Fibroblast of the aortic adventitia (primary cell): ENCODE data around the gene CCZ1B. TPM values are rescaled to one million over a fixed set of nuclear protein-coding genes. Genes with fewer than 3 reads are reported as not detected.
"Not testable (repeated sequence)": the region's sequence is repeated elsewhere in the genome, so short reads cannot be mapped to it uniquely, and the experiment has no call there.

Source experiments
- DNase-seq: peaks from one replicate; pipeline ENCODE4 v3.0.0-alpha.2; 2010; ENCODE audit warnings: low read depth
- H3K4me3 ChIP-seq: 2 replicates; pipeline ENCODE4 v1.5.1; 2011; ENCODE audit warnings: low read depth, mild to moderate bottlenecking, control low read depth, low read length, moderate library complexity
- total RNA-seq: library from RNA; depleted of rRNA; stranded (reverse); fragments of >200 nt; gene quantifications from 2 replicates; pipeline ENCODE4 v1.2.3, GENCODE V29; 2012; ENCODE audit warnings: low replicate concordance

Gene CCZ1B
- total RNA-seq, 1 donor: 45.6 TPM

GRCh38 chr7:6799887-6800286 lies 26.2 kb downstream of the CCZ1B start:
- DNase-seq: not testable (repeated sequence)

GRCh38 chr7:6798047-6798446 lies 28.0 kb downstream of the CCZ1B start:
- not testable (repeated sequence) for H3K4me3 ChIP-seq, DNase-seq

More at GRCh38 chr7:6799887-6800286, 26.2 kb downstream of the CCZ1B start:
- H3K4me3 ChIP-seq: not testable (repeated sequence)

GRCh38 chr7:6797218-6797617 lies 28.9 kb downstream of the CCZ1B start:
- not testable (repeated sequence) for H3K4me3 ChIP-seq, DNase-seq

- H3K4me3 ChIP-seq, DNase-seq: not testable (repeated sequence)
These were observed 31.8 kb downstream of the CCZ1B start for GRCh38 chr7:6794276-6794675.

GRCh38 chr7:6792113-6792872 lies 33.8 kb downstream of the CCZ1B start:
- DNase-seq, H3K4me3 ChIP-seq: not testable (repeated sequence)

GRCh38 chr7:6789353-6789752 lies 36.7 kb downstream of the CCZ1B start:
- not testable (repeated sequence) for DNase-seq, H3K4me3 ChIP-seq

GRCh38 chr7:6781581-6781980 lies 44.5 kb downstream of the CCZ1B start:
- H3K4me3 ChIP-seq, DNase-seq: not testable (repeated sequence)

GRCh38 chr7:6761186-6761585 lies 64.9 kb downstream of the CCZ1B start:
- not testable (repeated sequence) for H3K4me3 ChIP-seq, DNase-seq

- not testable (repeated sequence) for DNase-seq
These were observed 72.1 kb downstream of the CCZ1B start, which contains the start of gene RSPH10B2 for GRCh38 chr7:6753964-6754363. RSPH10B2 (plus strand) TSS chr7:6754103; CDS start chr7:6757678, 3,575 bp downstream.

GRCh38 chr7:6750173-6750572 lies 75.9 kb downstream of the CCZ1B start:
- DNase-seq, H3K4me3 ChIP-seq: not testable (repeated sequence)

More at GRCh38 chr7:6753964-6754363, 72.1 kb downstream of the CCZ1B start, which contains the start of gene RSPH10B2:
- H3K4me3 ChIP-seq: not testable (repeated sequence)

GRCh38 chr7:6749335-6749734 lies 76.7 kb downstream of the CCZ1B start:
- DNase-seq, H3K4me3 ChIP-seq: not testable (repeated sequence)

Other genes with a start within 250 kb of the CCZ1B start
- 51.2 and 63.8 TPM in 2 replicates for gene ZDHHC4, start 248.8 kb downstream of the CCZ1B start, total RNA-seq
- 8.7 and 10.8 TPM in 2 replicates for gene INTS15, start 236.3 kb downstream of the CCZ1B start, total RNA-seq
- 0.54 and 1.6 TPM in 2 replicates for gene ZNF853, start 210.7 kb downstream of the CCZ1B start, total RNA-seq
- gene ZNF316, start 189.0 kb downstream of the CCZ1B start, total RNA-seq: 9.9 and 21.0 TPM in 2 replicates
- gene ZNF12, start 119.3 kb downstream of the CCZ1B start, total RNA-seq: 16.9 and 36.9 TPM in 2 replicates
- not detected in 2 replicates for gene RSPH10B2, start 72.2 kb downstream of the CCZ1B start, total RNA-seq